Stimulated activated CD8-positive, alpha-beta memory T cell treated with anti-CD3 and anti-CD28 coated beads, Interleukin-7, amount 100 ng/mL, for 1 hour (primary cell): Measurements from ENCODE around the gene FOXD4L6.
"Not testable (repeated sequence)": the region's sequence is repeated elsewhere in the genome, so short reads cannot be mapped to it uniquely, and the experiment has no call there.

Source experiments
- DNase-seq, 2 donors: peaks; one replicate each; pipeline ENCODE4 v3.0.0-alpha.2; 2020; ENCODE audit warnings: low read depth in 2 of 2

FOXD4L6 gene

DNA sequence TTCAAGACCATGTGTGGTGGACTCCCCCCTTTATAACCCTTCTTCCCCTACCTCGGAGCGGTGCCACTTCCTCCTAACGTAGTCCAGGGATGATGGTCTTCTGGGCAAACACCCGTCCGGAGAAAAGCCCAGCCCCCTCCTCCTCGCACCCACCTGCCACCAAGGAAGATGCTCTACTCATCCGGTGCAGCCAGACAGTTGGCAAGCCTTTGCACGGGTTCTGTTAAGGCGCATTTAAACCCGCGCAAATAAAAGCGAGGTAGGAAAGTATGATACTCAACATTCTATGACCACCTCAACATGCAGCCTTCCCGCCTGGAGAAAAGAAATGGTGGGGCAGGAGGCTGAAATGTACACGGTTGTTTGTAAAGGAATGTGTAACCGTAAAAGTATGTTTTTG lies at the start of gene FOXD4L6:
Gene FOXD4L6, minus strand, starts transcription at position 101 of the 400 bp plus-strand sequence. CDS start 298 bp downstream, outside the sequence.
- not testable (repeated sequence) for DNase-seq

DNA sequence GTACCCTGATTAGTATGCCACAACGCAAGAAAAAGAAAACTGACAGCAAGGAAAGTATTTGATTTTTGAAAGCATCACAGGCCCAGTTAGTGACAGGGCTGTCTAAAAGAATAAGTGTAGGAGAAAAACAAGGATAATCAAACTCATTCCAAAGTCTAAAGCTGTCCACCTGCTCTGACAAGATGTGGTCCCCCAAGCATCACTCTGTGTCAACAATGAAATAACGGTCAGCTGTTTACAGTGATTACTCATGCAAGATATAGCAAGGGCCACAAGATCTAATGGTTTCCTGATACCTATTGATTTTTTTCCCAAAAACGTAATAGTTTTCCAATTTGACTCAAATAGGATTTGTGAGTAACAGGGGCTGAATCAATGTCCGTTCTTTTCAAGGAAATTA lies 46.5 kb upstream of the FOXD4L6 start:
- DNase-seq, result not testable (repeated sequence)

- DNase-seq, result not testable (repeated sequence)
Measured at GRCh38 chr9:41150116-41150515, 21.6 kb upstream of the FOXD4L6 start.

DNA sequence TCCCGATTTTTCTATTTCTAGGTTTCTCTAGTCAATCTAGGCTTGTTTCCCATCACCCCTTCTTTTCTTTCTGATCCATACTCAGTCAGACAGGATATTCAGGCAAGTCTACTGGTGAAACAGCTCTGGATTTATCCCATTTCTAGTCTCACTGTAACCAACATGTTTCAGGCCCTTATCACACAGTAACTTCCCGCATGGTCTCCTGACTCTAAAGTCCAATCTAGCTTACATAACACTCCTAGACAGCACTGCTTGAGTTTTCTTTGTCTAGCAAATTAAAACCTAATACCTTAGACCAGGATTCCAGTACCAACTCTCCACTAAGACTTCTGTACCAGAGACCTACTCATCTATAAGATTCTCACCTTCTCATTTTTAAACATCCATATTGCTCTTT lies 13.4 kb upstream of the FOXD4L6 start:
- DNase-seq, result not testable (repeated sequence)

DNA sequence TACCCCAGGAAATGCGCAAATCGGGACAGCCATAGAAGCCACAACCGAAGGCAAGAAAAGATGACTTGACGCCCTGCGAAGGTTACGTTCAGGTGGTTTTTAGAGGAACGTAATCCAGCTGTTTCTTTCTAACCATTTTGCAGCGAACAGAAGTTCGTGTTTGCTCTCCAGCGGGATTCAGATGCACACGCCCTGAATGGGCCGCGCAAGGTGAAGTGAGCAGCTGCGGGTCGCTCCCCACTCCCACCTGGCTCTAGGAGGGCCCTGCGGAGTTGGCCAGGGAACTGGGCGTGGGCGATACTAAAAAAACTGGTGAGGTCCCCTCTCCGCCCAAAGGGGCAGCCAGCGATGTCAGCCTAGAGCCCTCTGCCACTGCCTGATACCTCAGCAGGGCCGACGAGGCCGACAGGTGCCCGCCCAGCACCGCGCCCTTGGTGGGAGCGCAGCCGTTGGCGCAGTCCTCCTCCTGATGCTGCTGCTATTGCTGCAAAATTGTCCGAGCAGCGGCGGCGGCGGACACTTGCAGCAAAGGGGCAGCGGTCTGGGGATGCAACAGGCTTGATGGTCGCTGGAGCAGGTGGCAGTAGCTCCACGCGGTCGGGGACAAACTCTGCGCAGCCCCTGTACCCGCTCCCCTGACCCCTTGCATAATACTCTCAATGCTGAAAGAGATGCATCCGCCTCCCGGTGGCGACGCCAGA lies 1.6 kb downstream of the FOXD4L6 start:
- not testable (repeated sequence) for DNase-seq

- DNase-seq, result not testable (repeated sequence)
Measured at GRCh38 chr9:41125936-41126335, 2.5 kb downstream of the FOXD4L6 start.

GRCh38 chr9:41125109-41125658 lies 3.3 kb downstream of the FOXD4L6 start:
- DNase-seq, result not testable (repeated sequence)

- DNase-seq, result not testable (repeated sequence)
Measured at GRCh38 chr9:41124250-41125108, 4.0 kb downstream of the FOXD4L6 start.

DNA sequence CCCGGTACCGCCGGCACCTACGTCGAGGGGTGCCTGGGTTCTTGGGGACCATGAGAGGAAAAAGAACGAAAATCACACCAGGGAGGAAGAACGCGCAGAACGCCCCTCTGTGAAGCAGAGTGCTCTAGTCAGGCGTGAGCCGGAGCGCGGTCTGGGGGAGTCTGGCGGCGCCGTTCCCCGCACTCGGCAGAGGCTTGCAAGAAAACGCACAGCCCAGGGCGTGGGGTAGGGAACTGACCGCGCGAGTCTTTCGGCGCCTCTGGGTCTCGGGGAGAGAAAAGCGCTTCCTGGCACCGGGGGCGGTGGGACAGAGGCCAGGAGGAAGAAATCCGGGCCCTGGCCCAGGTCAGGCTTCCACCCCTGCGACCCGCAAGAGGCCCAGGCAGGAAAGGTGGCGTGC lies 4.7 kb downstream of the FOXD4L6 start:
- not testable (repeated sequence) for DNase-seq

GRCh38 chr9:41123396-41123795 lies 5.1 kb downstream of the FOXD4L6 start:
- DNase-seq, result not testable (repeated sequence)

GRCh38 chr9:41120696-41121095 lies 7.8 kb downstream of the FOXD4L6 start:
- DNase-seq, result not testable (repeated sequence)

DNA sequence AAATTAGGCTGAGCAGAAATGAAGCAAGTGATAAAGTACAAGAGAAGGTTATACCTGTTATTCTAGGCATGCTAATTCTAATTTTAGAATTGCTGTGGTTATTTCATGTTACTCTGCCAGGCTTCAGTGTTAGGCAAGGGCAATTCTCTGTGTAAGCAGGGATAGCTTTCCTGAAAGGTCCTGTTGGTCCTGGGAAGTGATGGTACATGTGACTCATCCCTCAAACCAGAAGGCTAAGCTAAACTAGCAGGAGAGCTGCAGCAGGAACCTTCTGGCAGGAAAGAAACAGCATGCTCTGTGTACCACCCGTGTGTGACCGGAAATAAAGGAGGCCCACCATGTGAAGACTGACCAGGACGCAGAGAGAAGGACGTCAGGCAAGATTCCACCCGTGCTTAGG lies 8.8 kb downstream of the FOXD4L6 start:
- not testable (repeated sequence) for DNase-seq

DNA sequence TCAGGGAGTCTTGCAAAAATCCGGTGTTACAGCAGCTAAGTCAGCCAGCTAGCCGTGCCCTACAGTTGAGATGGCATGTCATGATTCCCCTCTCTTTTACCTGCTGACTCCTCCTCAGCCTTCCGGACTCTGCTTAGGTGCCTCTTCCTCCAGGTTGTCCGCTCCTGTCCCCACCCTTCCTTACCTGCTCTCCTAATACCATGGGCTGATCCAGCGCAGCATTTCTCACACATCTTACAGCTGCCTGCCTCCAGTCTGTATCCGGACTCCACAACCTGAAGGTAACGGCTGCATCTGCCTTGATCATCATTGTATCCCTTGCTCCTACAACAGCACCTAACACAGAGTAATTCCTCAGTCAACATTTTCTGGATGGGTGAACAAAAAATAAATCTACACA lies 9.2 kb downstream of the FOXD4L6 start:
- DNase-seq, result not testable (repeated sequence)

- not testable (repeated sequence) for DNase-seq
Measured at GRCh38 chr9:41113348-41113747, 15.1 kb downstream of the FOXD4L6 start.

GRCh38 chr9:41111414-41111813 lies 17.1 kb downstream of the FOXD4L6 start:
- DNase-seq, result not testable (repeated sequence)

DNA sequence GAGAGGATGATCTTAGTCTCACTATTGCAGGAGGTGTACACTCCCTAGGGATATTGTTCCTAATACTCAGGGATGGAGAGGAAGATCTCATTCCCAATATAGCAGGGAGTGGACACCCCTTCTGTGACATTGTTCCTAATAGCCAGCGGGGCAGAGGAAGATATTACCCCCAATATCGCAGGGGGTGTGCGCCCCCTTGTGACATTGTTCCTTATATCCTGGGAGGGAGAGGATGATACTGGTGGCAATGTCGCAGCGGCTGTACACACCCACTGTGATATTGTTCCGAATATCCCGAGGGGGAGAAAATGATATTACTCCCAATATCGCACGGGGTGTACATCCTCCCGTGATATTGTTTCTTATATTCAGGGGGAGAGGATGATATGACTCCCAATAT lies 17.6 kb downstream of the FOXD4L6 start:
- DNase-seq, result not testable (repeated sequence)

GRCh38 chr9:41109253-41109652 lies 19.2 kb downstream of the FOXD4L6 start:
- DNase-seq, result not testable (repeated sequence)

DNA sequence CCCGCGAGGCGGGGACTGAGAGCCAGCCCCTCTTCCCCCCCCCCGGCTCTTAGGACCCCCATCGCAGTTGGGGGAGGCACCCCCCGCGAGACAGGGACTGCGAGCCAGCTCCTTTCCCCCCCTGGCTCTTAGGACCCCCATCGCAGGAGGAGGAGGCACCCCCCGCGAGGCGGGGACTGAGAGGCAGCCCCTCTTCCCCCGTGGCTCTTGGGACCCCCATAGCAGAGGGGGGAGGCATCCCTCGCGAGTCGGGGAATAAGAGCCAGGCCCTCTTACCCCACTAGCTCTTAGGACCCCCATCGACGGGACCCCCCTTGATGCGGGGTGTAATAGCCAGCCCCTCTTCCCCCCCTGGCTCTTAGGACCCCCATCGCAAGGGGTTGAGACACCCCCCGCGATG lies 19.7 kb downstream of the FOXD4L6 start:
- DNase-seq, result not testable (repeated sequence)

- DNase-seq, result not testable (repeated sequence)
Measured at GRCh38 chr9:41106472-41107116, 21.9 kb downstream of the FOXD4L6 start.

DNA sequence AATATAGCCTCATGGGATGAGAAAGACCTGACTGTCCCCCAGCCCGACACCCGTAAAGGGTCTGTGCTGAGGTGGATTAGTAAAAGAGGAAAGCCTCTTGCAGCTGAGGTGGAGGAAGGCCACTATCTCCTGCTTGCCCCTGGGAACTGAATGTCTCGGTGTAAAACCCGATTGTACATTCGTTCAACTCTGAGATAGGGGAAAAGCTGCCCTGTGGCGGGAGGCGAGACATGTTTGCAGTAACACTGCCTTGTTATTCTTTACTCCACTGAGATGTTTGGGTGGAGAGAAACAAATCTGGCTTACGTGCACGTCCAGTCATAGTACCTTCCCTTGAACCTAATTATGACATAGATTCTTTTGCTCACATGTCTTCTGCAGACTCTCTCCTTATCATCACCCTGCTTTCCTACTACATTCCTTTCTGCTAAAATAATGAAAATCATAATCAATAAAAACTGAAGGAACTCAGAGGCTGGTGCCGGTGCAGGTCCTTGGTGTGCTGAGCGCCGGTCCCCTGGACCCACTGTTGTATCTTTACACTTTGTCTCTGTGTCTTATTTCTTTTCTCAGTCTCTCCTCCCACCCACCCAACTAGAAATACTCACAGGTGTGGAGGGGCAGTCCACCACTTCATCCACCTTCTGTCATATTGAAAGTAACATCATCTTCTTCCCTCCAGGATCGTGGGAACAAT lies 22.8 kb downstream of the FOXD4L6 start:
- not testable (repeated sequence) for DNase-seq

GRCh38 chr9:41104542-41104941 lies 23.9 kb downstream of the FOXD4L6 start:
- DNase-seq, result not testable (repeated sequence)
